GM03348 (cell line): ENCODE measurements around the gene SAP30L.

Source experiments
- DNase-seq: peaks from one replicate; pipeline ENCODE4 v3.0.0; 2012; ENCODE audit warnings: low spot score

Gene SAP30L

DNA sequence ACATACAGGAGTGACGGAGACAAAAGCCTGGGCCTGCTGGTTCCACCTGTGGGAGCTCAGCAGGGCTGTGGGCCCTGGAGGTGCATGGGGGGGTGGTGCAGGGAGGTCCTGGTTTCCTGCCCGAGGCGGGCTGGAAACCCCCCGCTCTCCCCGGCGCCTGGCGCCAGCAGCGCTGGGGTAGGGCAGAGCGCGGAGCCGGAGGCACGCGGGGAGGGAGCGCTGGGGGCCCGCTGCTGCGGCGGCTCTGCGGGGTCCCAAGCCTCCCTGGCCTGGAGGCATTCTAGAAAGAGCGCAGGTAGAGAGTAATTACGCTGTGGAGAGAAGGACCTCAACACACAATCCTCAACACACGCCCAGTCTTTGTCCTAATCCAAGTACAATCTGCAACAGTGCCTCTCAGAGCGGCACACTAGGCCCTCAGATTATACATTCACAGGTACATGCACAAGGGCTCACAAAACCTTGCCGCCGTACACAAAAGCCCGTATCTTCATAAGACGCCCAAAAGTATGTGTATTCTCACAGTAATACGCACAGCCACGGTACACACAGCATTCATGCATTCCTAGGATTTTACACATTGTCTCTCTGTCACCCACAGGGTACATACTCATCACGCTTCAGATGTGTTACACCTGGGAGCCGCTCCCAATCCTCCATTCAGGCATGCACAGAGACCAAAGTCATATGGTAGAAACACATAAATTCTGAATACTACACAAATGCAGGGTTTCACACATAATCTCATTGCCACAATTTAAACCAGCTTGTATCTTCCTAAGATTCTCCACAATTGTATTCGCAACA is 34.4 kb downstream of the SAP30L start:
- no peak for DNase-seq

DNA sequence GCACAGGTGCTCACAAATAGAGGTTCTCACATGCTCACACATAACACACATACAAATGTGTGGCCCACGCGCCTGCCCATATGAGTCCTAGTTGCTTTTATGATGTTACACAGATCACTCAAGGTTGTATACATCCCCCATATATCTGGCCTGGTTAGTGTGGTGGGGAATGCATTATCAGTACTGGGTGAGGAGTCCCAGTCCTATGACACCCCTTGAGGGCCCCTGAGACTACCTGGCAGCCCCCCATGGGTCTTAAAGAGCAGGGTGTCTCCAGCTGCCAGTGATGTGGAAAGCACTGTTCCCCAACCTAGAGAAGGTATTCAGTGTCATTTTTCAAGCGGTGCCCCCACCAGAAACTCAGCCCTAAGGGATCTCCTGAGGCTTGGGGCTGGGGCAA is 35.0 kb downstream of the SAP30L start:
- DNase-seq = no peak

DNA sequence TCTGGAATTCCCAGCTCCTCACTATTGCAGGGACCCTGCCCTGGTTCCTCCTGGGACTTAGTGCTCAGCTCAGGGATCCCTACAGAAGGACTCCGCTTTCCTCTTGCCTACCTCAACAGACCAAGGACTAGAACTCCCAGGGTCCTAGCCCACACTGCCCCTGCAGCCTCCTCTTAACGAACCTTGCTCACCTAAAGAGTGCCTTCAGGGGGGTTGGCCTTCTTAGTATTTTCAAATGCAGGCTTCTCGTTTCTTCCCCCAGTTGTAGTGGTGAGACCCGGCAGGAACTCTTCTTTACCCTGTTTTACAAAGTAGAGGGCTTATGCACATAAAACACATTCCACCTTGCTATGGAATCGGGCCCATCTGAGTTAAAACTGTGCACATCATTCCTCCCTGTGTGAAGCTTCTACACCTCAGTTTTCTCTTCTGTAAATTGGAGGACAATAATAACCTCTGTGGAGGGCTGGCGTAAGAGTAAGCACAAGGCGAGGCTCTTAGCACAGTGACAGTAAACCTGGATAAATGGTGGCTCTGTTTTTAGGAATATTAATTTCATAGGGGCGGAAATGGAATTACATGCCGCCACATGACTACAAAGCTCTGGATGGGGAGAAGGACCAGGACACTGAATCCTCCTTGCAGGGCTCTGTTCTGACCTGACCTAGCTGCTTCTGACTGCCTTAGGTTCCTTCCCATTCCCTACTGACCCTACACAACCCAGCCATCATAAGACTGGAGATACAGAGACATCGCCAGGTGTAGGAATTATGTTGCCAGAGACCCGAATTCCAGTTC is 36.0 kb downstream of the SAP30L start:
- no peak for DNase-seq

DNA sequence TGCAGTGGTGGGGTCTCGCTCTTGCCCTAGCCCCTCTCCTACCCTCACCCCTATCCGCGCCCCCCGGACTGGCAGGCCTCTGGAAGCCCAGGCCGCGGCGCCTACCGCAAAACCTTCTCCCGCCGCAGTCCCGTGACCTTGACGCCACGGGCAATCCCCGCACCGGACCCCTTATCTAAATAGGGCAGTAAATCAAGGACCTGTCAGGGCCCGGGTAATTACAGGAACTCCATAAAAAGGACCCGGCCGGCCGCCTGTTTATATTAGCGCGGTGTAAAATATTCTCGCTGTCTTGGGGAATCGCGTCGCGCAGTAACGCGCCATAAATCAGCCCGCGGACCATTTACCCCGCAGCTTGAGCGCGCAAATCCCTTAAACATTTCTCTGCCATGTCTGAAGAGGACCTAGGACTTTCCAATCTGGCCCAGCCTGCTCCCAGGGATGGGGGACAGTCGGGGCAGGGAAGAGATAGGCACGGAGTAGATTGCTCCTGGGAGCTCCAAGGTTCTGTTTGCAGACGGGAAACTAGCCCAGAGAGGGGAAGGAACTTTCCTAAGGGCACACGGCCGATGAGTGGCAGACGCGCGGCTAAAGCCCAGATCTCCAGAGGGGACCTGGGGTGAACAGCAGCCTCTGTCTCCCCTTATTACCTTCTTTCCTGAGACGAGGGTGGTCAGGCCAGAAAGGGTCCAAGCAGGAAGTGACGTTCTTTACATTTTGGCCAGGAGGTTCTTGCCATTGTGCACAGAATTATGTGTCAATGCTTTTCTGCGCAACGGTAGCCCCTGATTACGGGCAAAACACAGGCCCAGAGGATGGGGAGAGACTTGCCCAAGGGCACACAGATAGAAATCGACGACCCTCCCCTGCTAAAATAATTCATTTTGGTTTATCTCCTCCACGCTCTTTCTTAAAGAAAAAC is 37.0 kb downstream of the SAP30L start:
- DNase-seq = no peak

DNA sequence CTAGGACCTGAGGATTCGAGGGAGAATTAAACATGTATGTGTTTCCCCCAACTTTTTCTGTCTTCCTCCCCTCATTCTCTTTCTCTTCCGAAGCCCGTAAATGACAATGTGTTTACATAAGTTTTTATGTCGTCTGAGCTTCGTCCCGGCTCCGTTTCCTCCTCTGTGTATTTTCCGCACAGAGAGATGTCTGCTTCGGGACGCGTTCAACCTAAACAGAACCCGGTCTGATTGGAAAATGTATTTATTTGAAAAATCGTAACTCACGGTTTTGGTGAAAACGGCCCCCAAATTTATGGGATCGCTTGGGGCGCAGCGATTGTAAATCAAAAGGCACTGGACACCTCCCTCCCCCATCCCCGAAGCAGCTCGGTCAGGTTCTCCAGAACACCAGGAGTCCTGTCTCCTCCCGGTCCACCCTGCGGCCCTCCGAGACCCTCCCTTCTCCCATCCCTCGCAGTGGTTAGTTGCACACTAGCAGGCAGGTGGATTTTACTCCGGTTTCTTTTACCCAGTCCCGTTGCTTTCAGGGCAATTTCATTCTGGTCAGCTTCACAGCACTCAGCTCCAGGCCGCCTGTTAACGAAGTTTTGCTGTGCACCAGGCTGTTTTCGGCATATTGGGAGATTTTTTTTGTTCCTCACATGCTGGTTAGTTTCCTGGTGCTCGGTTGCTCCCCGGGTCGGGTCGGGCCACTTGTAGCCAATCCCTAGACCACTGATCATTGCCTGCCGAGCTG is 38.0 kb downstream of the SAP30L start:
- DNase-seq = no peak

DNA sequence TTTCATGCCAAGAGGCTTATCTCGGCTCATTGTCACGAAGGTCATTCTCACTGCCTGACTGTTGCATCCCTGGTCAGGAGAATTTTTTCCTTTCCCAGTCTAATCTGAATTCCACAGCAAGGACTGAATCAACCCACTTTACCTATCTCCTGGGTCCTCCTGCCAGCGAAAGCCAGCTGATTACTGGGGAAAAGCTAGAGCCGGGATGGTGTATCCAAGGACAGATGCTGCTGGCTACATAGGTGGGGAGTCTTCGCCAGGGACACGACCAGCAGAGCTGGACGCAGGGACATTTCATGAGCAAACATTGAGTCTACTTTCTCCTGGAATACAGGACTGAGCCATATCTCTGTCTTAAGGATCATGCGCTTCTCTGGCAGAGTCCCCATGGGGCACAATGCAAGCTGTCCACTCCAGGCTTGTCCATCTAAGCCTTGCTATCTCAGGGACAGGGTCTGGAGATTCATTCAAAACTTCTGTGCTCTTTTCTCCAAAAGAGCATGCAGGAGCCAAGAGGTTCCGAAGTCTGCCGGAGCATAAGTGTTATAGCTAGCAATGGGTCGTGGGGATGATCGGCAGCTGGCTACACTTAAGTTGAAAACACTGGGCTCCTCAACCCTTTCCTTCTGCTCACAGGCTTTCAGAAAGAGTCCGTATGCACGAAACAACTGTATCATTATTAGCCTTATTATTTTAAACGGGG is 38.7 kb downstream of the SAP30L start:
- no peak for DNase-seq

DNA sequence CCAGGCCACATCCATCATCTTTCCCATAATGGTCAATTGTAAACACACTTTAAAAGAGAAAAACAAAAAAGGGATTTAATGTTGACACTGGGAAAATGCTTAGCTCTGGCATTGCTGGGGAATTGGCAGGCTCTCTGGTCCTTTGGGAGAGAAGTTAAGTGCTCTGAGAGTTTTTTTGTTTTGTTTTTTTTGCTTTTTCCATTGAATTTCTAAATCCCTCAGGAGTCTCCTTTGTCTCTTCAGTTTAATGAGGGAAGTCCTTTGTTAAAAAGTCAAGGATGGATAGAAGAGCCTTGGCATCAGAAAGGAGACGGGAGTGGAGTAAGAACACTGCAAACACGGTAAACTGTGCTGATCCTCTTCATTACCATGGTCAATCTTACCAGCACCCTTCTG is 39.3 kb downstream of the SAP30L start:
- DNase-seq = no peak

DNA sequence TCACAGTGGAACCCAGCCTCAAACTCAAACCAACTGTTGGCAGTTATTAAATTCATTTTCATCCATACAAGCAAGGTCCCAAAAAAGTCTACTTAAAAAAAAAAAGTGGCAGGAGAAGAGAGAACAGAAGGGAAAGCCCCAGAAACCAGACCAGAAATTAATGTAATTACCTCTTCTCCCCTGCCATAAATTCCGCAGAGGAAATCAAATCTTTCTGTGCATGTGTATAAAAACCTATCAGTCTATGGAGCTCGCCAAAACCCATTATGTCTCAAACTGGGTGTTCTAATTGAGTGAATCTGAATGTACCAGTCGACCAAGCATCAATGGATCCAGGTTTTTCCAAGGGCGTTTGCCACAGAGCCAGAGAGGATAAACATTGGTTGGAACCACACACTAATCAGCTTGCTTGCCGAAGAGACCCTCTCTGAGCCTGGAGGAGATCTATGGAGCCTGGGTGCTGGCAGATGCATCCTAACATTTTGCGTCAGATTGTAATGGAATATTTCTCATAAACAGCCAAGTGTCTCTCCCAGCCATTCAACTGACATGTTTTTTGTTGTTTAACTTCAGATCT is 40.1 kb downstream of the SAP30L start:
- DNase-seq = no peak

DNA sequence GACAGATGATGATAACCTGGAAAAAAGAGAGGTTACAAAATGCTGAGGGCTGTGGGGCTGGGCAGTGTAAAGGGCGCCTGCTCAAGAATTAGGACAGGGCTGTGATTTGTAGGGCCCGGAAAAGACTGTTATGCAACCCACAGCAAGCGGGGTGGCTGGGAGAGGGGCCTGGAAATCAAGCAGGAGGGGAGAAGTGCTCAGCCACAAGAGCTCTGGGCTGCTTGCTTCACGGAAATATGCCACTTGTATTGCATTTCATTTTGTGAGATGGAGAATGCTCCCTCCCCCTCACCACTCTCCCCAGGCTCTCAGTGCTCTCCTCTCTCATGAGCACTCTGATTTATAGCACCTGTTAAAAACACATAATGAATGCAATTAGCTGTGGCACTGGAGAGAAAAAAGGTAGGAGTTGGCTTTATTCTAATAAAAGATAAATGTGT is 40.6 kb downstream of the SAP30L start:
- DNase-seq = no peak

DNA sequence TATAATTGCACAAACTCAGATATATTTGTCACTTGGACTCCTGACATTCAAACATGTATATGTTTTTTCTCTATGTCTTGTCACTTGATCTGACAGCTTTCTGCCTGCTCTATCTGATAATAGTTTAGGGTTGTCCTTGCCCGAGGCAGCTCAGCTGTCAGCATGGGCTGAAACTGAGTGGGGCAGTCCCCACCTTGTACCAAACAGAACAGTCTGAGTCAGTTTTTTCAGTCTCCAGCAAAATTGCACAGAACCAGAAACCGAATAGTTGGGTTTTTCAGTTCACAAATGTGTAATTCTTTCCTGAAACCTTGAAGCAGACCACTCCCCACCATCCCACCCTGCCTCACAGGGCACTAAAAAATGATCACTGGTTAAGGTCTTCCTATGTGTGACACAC is 41.7 kb downstream of the SAP30L start:
- no peak for DNase-seq

DNA sequence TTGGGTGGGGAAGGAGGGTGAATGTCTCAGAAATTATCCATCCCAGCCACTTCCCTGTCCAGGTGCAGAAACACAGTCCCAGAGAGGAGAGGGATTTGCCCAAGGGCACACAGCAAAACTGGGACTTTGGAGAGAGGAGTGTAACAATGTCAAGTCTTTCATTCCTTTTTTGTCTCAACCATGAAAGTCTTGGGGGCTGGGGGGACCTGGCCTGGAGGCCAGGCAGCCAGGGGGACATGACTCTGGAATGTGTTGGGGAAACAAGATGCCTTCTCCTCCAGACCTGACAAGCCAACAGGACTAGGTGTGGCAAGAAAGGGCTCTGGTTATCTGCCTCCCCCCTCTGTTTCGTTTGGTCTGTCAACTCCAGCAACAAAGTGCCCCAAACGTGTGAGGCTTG is 46.1 kb downstream of the SAP30L start:
- DNase-seq = no peak

DNA sequence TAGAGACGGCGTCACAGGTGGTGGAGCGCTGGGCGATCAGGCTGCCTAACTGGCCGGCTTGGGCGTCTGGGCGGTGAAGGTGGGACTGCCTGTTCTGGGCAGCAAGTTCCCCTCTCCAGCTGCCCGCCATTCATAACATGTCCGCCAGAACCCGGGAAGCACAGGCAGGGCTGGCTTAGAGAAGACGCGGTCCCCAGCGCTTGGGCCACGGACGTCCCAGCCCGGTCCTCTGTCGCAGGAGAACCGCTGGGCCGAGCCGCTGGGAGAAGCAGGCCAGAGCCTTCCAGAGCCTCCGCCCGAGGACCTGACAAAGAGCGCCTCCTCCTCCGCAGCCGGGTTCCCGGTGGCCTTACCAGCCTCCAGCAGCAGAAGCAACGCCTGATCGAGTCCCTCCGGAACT is 47.5 kb downstream of the SAP30L start:
- DNase-seq = no peak

DNA sequence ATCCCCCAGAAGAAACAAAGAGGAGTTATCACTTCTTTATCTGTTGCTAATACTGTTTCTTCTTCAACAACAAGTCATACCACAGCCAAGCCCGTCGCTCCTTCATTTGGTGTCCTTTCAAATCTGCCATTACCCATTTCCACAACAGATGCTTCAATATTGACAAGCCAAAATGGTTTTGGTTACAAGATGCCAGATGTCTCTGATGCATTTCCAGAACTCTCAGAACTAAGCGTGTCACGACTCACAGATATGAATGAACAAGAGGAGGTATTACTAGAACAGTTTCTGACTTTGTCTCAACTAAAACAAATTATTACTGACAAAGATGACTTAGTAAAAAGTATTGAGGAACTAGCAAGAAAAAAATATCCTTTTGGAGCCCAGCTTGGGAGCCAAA is 48.2 kb downstream of the SAP30L start:
- no peak for DNase-seq

DNA sequence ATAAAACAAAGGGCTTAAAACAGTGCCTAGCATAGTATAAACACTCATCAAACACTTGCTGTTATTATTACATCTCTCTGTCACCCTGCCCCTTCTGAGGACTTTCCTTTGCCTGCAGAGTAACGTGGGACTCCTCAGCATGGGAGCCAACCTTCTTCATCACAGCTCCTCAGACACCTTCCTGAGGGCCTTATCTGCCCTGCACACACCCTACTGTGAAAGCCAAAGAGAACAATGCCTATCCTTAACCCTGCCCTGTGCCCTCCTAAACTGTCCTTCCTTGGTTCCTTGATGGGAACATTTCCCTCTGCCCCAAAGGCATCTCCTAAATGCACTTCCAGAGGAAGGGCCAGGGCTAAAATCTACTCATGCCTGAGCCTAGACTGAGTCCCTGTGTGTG is 52.8 kb downstream of the SAP30L start:
- DNase-seq = no peak

DNA sequence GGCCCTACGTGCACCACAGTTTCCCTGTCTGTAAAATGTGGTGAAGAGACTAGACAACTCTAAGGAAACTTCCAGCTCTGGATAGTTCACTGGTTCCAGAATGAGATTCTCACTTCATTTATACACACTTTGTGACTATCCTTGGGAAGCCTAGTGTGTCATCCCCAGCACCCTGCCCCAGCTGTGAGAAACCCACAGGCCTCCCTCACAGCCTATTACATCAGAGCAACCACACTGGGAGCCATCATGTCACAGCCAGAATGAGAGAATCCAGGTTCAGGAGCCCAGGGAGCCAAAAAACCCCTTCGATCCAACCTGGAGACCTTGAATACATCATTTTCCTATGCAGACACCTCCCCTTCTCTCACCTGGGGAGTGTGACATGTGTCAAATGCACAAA is 53.2 kb downstream of the SAP30L start:
- no peak for DNase-seq

DNA sequence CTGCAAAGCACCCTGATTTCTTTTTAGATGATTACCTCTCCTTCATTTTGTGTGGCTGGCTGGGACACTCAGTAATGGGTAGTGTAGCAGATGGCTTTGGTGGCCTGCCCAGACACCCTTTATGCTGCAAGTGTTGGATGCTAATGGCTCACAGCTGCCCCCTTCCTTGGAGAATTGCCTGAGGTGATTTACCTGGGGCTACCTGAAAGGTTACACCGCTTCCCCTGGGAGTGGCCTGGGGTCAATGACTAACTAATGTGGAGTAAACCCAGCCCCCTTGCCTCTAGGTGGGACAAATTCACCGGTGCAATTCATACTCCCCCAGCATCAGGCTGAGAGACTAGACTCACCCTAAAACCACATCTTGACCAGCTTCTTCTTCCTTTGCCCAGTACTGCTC is 55.8 kb downstream of the SAP30L start:
- no peak for DNase-seq

DNA sequence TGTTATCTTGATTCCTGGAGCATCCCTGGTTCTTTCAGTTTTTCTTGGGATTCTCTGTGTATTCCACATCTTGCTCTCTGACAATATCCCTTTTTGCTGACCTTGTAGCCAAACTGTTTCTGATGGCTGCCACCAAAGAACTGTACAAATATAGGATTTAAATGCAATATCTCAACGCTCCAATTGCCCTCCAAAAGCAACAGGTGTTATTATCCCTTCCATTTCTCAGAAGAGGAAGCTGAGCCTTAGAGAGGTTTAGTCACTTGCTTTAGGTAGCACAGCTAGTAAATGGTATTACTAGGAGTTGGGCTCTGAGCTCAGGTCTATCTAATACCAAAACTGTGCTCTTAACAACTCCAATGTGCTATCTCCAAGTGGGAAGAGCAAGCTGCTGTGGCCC is 56.4 kb downstream of the SAP30L start:
- DNase-seq = no peak

DNA sequence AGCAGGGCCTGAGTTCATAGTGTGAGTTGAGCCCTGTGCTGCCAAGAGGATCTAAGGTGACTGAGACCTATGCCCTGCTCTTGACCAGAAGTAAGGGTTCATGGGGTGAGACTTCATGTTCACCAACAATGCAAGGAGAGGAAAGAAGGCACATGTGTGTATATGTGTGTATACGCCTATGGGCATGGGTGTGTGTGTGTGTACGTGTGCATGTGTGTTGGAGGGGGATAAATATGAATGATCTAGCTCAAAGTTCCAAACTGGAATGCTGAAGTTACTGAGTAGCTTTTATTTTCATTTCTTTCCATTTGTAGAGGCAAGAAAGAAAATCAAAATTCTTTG is 57.9 kb downstream of the SAP30L start:
- no peak for DNase-seq

DNA sequence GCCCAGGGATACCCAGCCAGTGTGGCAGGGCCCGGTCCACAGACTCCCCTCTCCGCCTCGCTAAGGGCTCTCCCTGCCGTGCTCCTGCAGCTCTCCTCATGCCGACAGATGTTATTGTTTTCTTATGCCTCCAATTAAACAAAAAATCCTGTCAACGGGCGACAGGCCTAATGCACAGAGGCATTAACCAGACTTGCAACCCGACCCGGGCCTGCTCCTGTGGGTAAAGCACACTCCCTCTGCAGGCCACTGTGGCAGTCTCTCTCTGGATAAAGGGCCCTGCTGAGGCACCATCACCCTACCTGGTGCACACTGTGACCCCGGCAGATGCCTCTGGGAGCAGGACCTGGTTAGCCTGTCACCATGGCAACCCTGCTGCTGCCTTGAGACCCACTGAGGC is 59.8 kb downstream of the SAP30L start:
- no peak for DNase-seq

DNA sequence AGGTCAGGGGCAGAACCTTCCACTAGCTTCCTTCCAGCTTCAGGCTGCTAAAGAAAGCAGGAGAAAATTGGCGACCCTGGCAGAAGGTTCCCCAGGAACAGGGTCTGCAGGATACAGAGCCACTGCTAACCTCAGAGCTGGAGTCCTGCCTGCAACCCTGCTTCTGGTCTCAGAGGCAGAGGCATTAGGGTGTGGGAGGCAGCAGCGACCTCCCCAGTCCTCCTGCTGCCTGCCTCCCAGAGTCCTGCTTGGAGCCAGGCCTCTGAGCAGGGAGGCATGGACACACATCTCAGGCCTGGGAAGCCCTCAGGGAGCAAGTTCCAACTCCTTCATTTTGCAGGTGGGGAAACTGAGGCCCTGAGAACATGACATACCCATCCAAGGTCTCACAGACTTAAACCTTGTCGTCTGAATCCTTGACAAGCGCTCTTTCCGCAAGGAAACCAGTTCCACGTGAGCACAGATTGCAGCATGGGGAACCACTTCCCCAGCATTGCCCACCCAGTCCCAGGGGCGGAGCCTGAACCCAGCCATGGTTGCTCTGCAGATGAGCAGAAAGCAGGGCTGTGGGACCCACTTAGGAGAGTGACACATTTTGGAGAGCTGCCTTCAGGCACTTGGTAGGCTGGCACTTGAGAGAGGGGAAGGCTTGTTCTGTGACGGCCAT is 60.4 kb downstream of the SAP30L start:
- DNase-seq = no peak
